IPS-15b (cell line): ENCODE data around the gene SLC25A10.
"Not testable (repeated sequence)": the region's sequence is repeated elsewhere in the genome, so short reads cannot be mapped to it uniquely, and the experiment has no call there.

ENCODE experiments used
- H3K27me3 ChIP-seq: one replicate; pipeline ENCODE4 v1.6.1; 2013; ENCODE audit warnings: low read length; ENCODE audit not compliant: control insufficient read depth, insufficient read depth
- H3K36me3 ChIP-seq: one replicate; pipeline ENCODE4 v1.6.1; 2013; ENCODE audit warnings: low read length; ENCODE audit not compliant: control insufficient read depth, insufficient read depth
- H3K4me1 ChIP-seq: one replicate; pipeline ENCODE4 v1.6.1; 2013; ENCODE audit warnings: mild to moderate bottlenecking, low read length; ENCODE audit not compliant: control insufficient read depth, insufficient read depth
- H3K4me3 ChIP-seq: one replicate; pipeline ENCODE4 v1.5.1; 2013; ENCODE audit warnings: low read depth, low read length
- H3K9ac ChIP-seq: one replicate; pipeline ENCODE4 v1.6.1; 2013; ENCODE audit warnings: low read depth, mild to moderate bottlenecking, low read length
- H3K9me3 ChIP-seq: one replicate; pipeline ENCODE4 v1.6.1; 2013; ENCODE audit warnings: mild to moderate bottlenecking, low read length; ENCODE audit not compliant: control insufficient read depth, insufficient read depth

SLC25A10 gene

GRCh38 chr17:81737947-81738800 is 26.1 kb downstream of the SLC25A10 start:
- no peak overlapping the region for H3K4me3 ChIP-seq
- peaks cover 3% of the 10 kb centered on the region for H3K4me1 ChIP-seq
- H3K27me3 ChIP-seq, result no peaks in the 10 kb centered on the region
- no peaks in the 10 kb centered on the region for H3K9me3 ChIP-seq
- H3K36me3 ChIP-seq, result no peaks in the 10 kb centered on the region
- H3K9ac ChIP-seq, result no peak overlapping the region

GRCh38 chr17:81738801-81739393 is 26.8 kb downstream of the SLC25A10 start:
- H3K4me1 ChIP-seq, result peaks cover 3% of the 10 kb centered on the region
- no peaks in the 10 kb centered on the region for H3K27me3 ChIP-seq
- H3K36me3 ChIP-seq, result no peaks in the 10 kb centered on the region
- no peak overlapping the region for H3K9ac ChIP-seq
- H3K9me3 ChIP-seq, result no peaks in the 10 kb centered on the region
- no peak overlapping the region for H3K4me3 ChIP-seq

GRCh38 chr17:81739593-81739992 is 27.5 kb downstream of the SLC25A10 start:
- H3K36me3 ChIP-seq, H3K27me3 ChIP-seq, H3K9me3 ChIP-seq, H3K9ac ChIP-seq, H3K4me3 ChIP-seq, H3K4me1 ChIP-seq: not testable (repeated sequence)

- no peak overlapping the region for H3K9ac ChIP-seq
- H3K4me3 ChIP-seq, result no peak overlapping the region
- H3K36me3 ChIP-seq, result no peaks in the 10 kb centered on the region
- no peaks in the 10 kb centered on the region for H3K27me3 ChIP-seq
- no peaks in the 10 kb centered on the region for H3K9me3 ChIP-seq
- H3K4me1 ChIP-seq, result peaks cover 3% of the 10 kb centered on the region
Measured at GRCh38 chr17:81740395-81740961, 28.4 kb downstream of the SLC25A10 start.

- no peaks in the 10 kb centered on the region for H3K27me3 ChIP-seq
- H3K36me3 ChIP-seq, result no peaks in the 10 kb centered on the region
- H3K9ac ChIP-seq, result no peak overlapping the region
- no peak overlapping the region for H3K4me3 ChIP-seq
- no peaks in the 10 kb centered on the region for H3K4me1 ChIP-seq
- no peaks in the 10 kb centered on the region for H3K9me3 ChIP-seq
Measured at GRCh38 chr17:81741049-81741593, 29.0 kb downstream of the SLC25A10 start.

- Histone ChIP-seq H3K9ac (no peak overlapping the region), H3K9me3 (no peaks in the 10 kb centered on the region), H3K27me3 (no peaks in the 10 kb centered on the region), H3K36me3 (no peaks in the 10 kb centered on the region), H3K4me3 (no peak overlapping the region), H3K4me1 (no peaks in the 10 kb centered on the region)
Measured at GRCh38 chr17:81741594-81742452, 29.7 kb downstream of the SLC25A10 start.
